Mesenchymal stem cell (in vitro differentiated cells and primary cell): ENCODE data around the gene ZNF366.

Experiments used
- DNase-seq: peaks from one replicate; pipeline ENCODE4 v3.0.0-alpha.2; 2013
- H2AFZ ChIP-seq: one replicate; pipeline ENCODE4 v1.6.1; 2013; ENCODE audit warnings: low read depth, mild to moderate bottlenecking, control low read depth, inconsistent platforms, low read length, moderate library complexity
- H2AK5ac ChIP-seq: 2 replicates; pipeline ENCODE4 v1.6.1; 2013; ENCODE audit warnings: low read length, moderate library complexity, mild to moderate bottlenecking, inconsistent platforms; ENCODE audit not compliant: severe bottlenecking
- H2BK120ac ChIP-seq: one replicate; pipeline ENCODE4 v1.6.1; 2013; ENCODE audit warnings: low read depth, mild to moderate bottlenecking, inconsistent platforms, low read length, moderate library complexity
- H2BK12ac ChIP-seq, 2 experiments: one replicate each; pipeline ENCODE4 v1.6.1; 2013; ENCODE audit warnings: inconsistent platforms in 2 of 2, low read length in 2 of 2, mild to moderate bottlenecking in 2 of 2, moderate library complexity in 2 of 2, control low read depth in 1 of 2
- H2BK15ac ChIP-seq: one replicate; pipeline ENCODE4 v1.6.1; 2013; ENCODE audit warnings: mild to moderate bottlenecking, low read depth, inconsistent platforms; ENCODE audit not compliant: poor library complexity, severe bottlenecking
- H2BK5ac ChIP-seq: 2 replicates; pipeline ENCODE4 v1.6.1; 2013; ENCODE audit warnings: low read depth, mild to moderate bottlenecking, low read length, control low read depth, inconsistent platforms; ENCODE audit not compliant: poor library complexity, severe bottlenecking
- H3K14ac ChIP-seq, 2 experiments: one replicate each; pipeline ENCODE4 v1.6.1; 2013; ENCODE audit warnings: inconsistent platforms in 2 of 2, low read length in 2 of 2, control low read depth in 1 of 2, mild to moderate bottlenecking in 1 of 2, moderate library complexity in 1 of 2
- H3K18ac ChIP-seq, 2 experiments: one replicate each; pipeline ENCODE4 v1.6.1; 2013; ENCODE audit warnings: inconsistent platforms in 2 of 2, low read length in 2 of 2, control low read depth in 1 of 2, low read depth in 1 of 2, mild to moderate bottlenecking in 1 of 2
- H3K23ac ChIP-seq, 2 experiments: one replicate each; pipeline ENCODE4 v1.6.1; 2013; ENCODE audit warnings: inconsistent platforms in 2 of 2, low read length in 2 of 2, mild to moderate bottlenecking in 2 of 2, moderate library complexity in 2 of 2, control low read depth in 1 of 2
- H3K27ac ChIP-seq: 2 replicates; pipeline ENCODE4 v1.5.1; 2013; ENCODE audit warnings: mild to moderate bottlenecking, moderate library complexity, low read length, control low read depth, inconsistent platforms; ENCODE audit not compliant: poor library complexity, severe bottlenecking
- H3K27me3 ChIP-seq, 2 experiments: 2 replicates each; pipeline versions ENCODE4 v1.6.1 to v1.7.0; 2013; ENCODE audit warnings: low read length in 2 of 2, mild to moderate bottlenecking in 2 of 2, moderate library complexity in 2 of 2, control low read depth in 1 of 2, inconsistent platforms in 1 of 2; ENCODE audit not compliant: control insufficient read depth in 1 of 2, insufficient read depth in 1 of 2
- H3K36me3 ChIP-seq, 2 experiments: 2 replicates each; pipeline versions ENCODE4 v1.6.1 to v1.7.0; 2013; ENCODE audit warnings: low read length in 2 of 2, control low read depth in 1 of 2, inconsistent platforms in 1 of 2, low read depth in 1 of 2, mild to moderate bottlenecking in 1 of 2; ENCODE audit not compliant: insufficient read depth in 2 of 2, control insufficient read depth in 1 of 2
- H3K4ac ChIP-seq, 2 experiments: one replicate each; pipeline ENCODE4 v1.6.1; 2013; ENCODE audit warnings: inconsistent platforms in 2 of 2, low read length in 2 of 2, mild to moderate bottlenecking in 2 of 2, moderate library complexity in 2 of 2, control low read depth in 1 of 2, low read depth in 1 of 2
- H3K4me1 ChIP-seq: 2 replicates; pipeline ENCODE4 v1.6.1; 2013; ENCODE audit warnings: low read depth, low read length, control low read depth; ENCODE audit not compliant: control insufficient read depth, insufficient read depth
- H3K4me2 ChIP-seq: 2 replicates; pipeline ENCODE4 v1.6.1; 2013; ENCODE audit warnings: low read length, mild to moderate bottlenecking, inconsistent platforms; ENCODE audit not compliant: poor library complexity, severe bottlenecking
- H3K4me3 ChIP-seq, 2 experiments: 2 replicates each; pipeline versions ENCODE4 v1.5.1 to v1.7.0; 2013; ENCODE audit warnings: low read length in 2 of 2, mild to moderate bottlenecking in 2 of 2, control low read depth in 1 of 2, low read depth in 1 of 2; ENCODE audit not compliant: insufficient read depth in 1 of 2
- H3K79me1 ChIP-seq: replicated peaks from 2 replicates; pipeline ENCODE4 v1.6.1; 2013; ENCODE audit warnings: mild to moderate bottlenecking, control low read depth, low read length, inconsistent platforms; ENCODE audit not compliant: poor library complexity, severe bottlenecking
- H3K9ac ChIP-seq: 2 replicates; pipeline ENCODE4 v1.7.0; 2013; ENCODE audit warnings: mild to moderate bottlenecking, low read length, moderate library complexity
- H3K9me3 ChIP-seq: 2 replicates; pipeline ENCODE4 v1.7.0; 2013; ENCODE audit warnings: mild to moderate bottlenecking, low read length; ENCODE audit not compliant: control insufficient read depth
- H4K8ac ChIP-seq: one replicate; pipeline ENCODE4 v1.6.1; 2013; ENCODE audit warnings: inconsistent platforms, mild to moderate bottlenecking, low read length, moderate library complexity
- H4K91ac ChIP-seq: one replicate; pipeline ENCODE4 v1.6.1; 2013; ENCODE audit warnings: mild to moderate bottlenecking, low read length, inconsistent platforms
- WGBS: methylation state at CpG from one replicate; pipeline ENCODE4 v1.1.7; 2013; ENCODE audit warnings: mixed read lengths; 5-methylcytosine and 5-hydroxymethylcytosine counted together

Gene ZNF366

GRCh38 chr5:72509401-72509800 lies 2.2 kb upstream of the ZNF366 start:
- H3K4me1 ChIP-seq, result peaks cover 2% of the 10 kb centered on the region
- no peak overlapping the region for H2AFZ ChIP-seq
- H3K27me3 ChIP-seq, result no peaks in the 10 kb centered on the region
- H2BK12ac ChIP-seq, result peak overlapping the region; percentile 87 to 100
- peak overlapping the region; percentile 87 for H4K91ac ChIP-seq
- H2AK5ac ChIP-seq, result no peak overlapping the region
- no peak overlapping the region for H3K4me3 ChIP-seq
- no peaks in the 10 kb centered on the region for H3K36me3 ChIP-seq
- peak overlapping the region; percentile 98 for H2BK15ac ChIP-seq
- 94% methylated on average over 7 of the region's 7 CpGs for WGBS
- H3K9ac ChIP-seq, result peak overlapping the region; percentile 13
- H3K27ac ChIP-seq, result no peak overlapping the region
- no peak overlapping the region for H2BK5ac ChIP-seq
- no peaks in the 10 kb centered on the region for H3K79me1 ChIP-seq
- peak overlapping the region in 1 of 2 experiments; percentile 53 for H3K14ac ChIP-seq
- H3K23ac ChIP-seq, result no peak overlapping the region
- DNase-seq, result no peak
- H3K4ac ChIP-seq, result peak overlapping the region; percentile 81 to 89
- H2BK120ac ChIP-seq, result peak overlapping the region; percentile 39
- H3K4me2 ChIP-seq, result no peak overlapping the region
- H4K8ac ChIP-seq, result peak overlapping the region; percentile 59
- H3K18ac ChIP-seq, result peak overlapping the region; percentile 91
- no peaks in the 10 kb centered on the region for H3K9me3 ChIP-seq

GRCh38 chr5:72508241-72509170 lies 1.3 kb upstream of the ZNF366 start:
- no peak overlapping the region for H3K14ac ChIP-seq
- no peak overlapping the region for H2AFZ ChIP-seq
- H3K4ac ChIP-seq, result peak overlapping the region; percentile 35 to 86
- no peak overlapping the region for H3K9ac ChIP-seq
- H4K91ac ChIP-seq, result peak overlapping the region; percentile 87
- no peak overlapping the region for H3K27ac ChIP-seq
- H2BK120ac ChIP-seq, result peak overlapping the region; percentile 39
- no peak overlapping the region for H3K4me2 ChIP-seq
- 98% methylated on average over 8 of the region's 8 CpGs for WGBS
- H3K9me3 ChIP-seq, result no peaks in the 10 kb centered on the region
- no peaks in the 10 kb centered on the region for H3K36me3 ChIP-seq
- H2BK5ac ChIP-seq, result no peak overlapping the region
- peak overlapping the region; percentile 87 to 100 for H2BK12ac ChIP-seq
- peaks cover 6% of the 10 kb centered on the region for H3K4me1 ChIP-seq
- H3K23ac ChIP-seq, result no peak overlapping the region
- no peaks in the 10 kb centered on the region for H3K79me1 ChIP-seq
- no peak overlapping the region for H2AK5ac ChIP-seq
- no peak for DNase-seq
- no peaks in the 10 kb centered on the region for H3K27me3 ChIP-seq
- peak overlapping the region; percentile 47 for H4K8ac ChIP-seq
- peak overlapping the region; percentile 76 to 86 for H3K18ac ChIP-seq
- H2BK15ac ChIP-seq, result peak overlapping the region; percentile 39
- H3K4me3 ChIP-seq, result no peak overlapping the region

- no peaks in the 10 kb centered on the region for H3K79me1 ChIP-seq
- no peak overlapping the region for H2BK5ac ChIP-seq
- no peak overlapping the region for H3K4me2 ChIP-seq
- no peak overlapping the region for H3K27ac ChIP-seq
- peak overlapping the region; percentile 3 to 60 for H3K4ac ChIP-seq
- H3K4me3 ChIP-seq, result no peak overlapping the region
- H4K8ac ChIP-seq, result peak overlapping the region; percentile 47
- H3K36me3 ChIP-seq, result no peaks in the 10 kb centered on the region
- H4K91ac ChIP-seq, result peak overlapping the region; percentile 36
- no peak overlapping the region for H3K9ac ChIP-seq
- no peak overlapping the region for H2BK15ac ChIP-seq
- H3K14ac ChIP-seq, result no peak overlapping the region
- H3K23ac ChIP-seq, result no peak overlapping the region
- H2BK12ac ChIP-seq, result peak overlapping the region; percentile 59 to 80
- no peak overlapping the region for H2AK5ac ChIP-seq
- H2AFZ ChIP-seq, result peak overlapping the region; percentile 36
- H2BK120ac ChIP-seq, result peak overlapping the region; percentile 11
- peak overlapping the region; percentile 88 to 99 for H3K18ac ChIP-seq
- no peaks in the 10 kb centered on the region for H3K9me3 ChIP-seq
- H3K4me1 ChIP-seq, result peaks cover 6% of the 10 kb centered on the region
- 48% methylated on average over 4 of the region's 5 CpGs for WGBS
- DNase-seq, result peak; percentile 50
- no peaks in the 10 kb centered on the region for H3K27me3 ChIP-seq
Measured at GRCh38 chr5:72507907-72508238, 663 bp upstream of the ZNF366 start.

- no peak overlapping the region for H3K27ac ChIP-seq
- peaks cover 6% of the 10 kb centered on the region for H3K4me1 ChIP-seq
- no peak overlapping the region for H2BK120ac ChIP-seq
- H3K9me3 ChIP-seq, result no peaks in the 10 kb centered on the region
- H3K23ac ChIP-seq, result no peak overlapping the region
- H2AK5ac ChIP-seq, result no peak overlapping the region
- H3K9ac ChIP-seq, result no peak overlapping the region
- 99% methylated on average over 5 of the region's 7 CpGs for WGBS
- H3K79me1 ChIP-seq, result no peaks in the 10 kb centered on the region
- no peak overlapping the region for H2BK5ac ChIP-seq
- H3K36me3 ChIP-seq, result no peaks in the 10 kb centered on the region
- H4K8ac ChIP-seq, result no peak overlapping the region
- H2BK15ac ChIP-seq, result no peak overlapping the region
- no peak overlapping the region for H3K4me2 ChIP-seq
- H3K14ac ChIP-seq, result no peak overlapping the region
- no peak for DNase-seq
- H2BK12ac ChIP-seq, result no peak overlapping the region
- no peak overlapping the region for H3K4me3 ChIP-seq
- H3K4ac ChIP-seq, result peak overlapping the region in 1 of 2 experiments; percentile 11
- H3K27me3 ChIP-seq, result no peaks in the 10 kb centered on the region
- H3K18ac ChIP-seq, result no peak overlapping the region
- no peak overlapping the region for H2AFZ ChIP-seq
- H4K91ac ChIP-seq, result no peak overlapping the region
Measured at GRCh38 chr5:72506158-72506549, 1.1 kb downstream of the ZNF366 start.
